ENCODE data around the gene ADCY10. TPM values are rescaled to one million over a fixed set of nuclear protein-coding genes. Genes with fewer than 3 reads are reported as not detected.

ADCY10 gene
- total and polyA plus RNA-seq, 4 donors: 0.32 to 0.79 (median 0.55) TPM

GRCh38 chr1:167781558-167781957 lies 132.4 kb downstream of the ADCY10 start:
- Histone ChIP-seq H3K27ac (ENCODE audit: low read depth, low read length) (no peak overlapping the region), H3K4me3 (ENCODE audit: low read depth, low read length) (no peak overlapping the region), H3K27me3 (ENCODE audit: control insufficient read depth, insufficient read depth, low read length) (no peaks in the 10 kb centered on the region), H3K36me3 (ENCODE audit: control insufficient read depth, insufficient read depth, low read length) (peaks cover 2% of the 10 kb centered on the region), H3K9me3 (ENCODE audit: control insufficient read depth, insufficient read depth, low read length) (peaks cover 1% of the 10 kb centered on the region), H3K4me1 (ENCODE audit: control insufficient read depth, insufficient read depth, low read length) (no peaks in the 10 kb centered on the region)
- WGBS (ENCODE audit: insufficient coverage): no CpG with 5 or more reads among the region's 2 CpGs
- DNase-seq (ENCODE audit: low read depth in 4 of 6, low spot score in 6 of 6): no peak

GRCh38 chr1:167777269-167777650 lies 136.7 kb downstream of the ADCY10 start:
- H3K27ac ChIP-seq (ENCODE audit: low read depth, low read length): no peak overlapping the region
- peaks cover 1% of the 10 kb centered on the region for H3K9me3 ChIP-seq (ENCODE audit: control insufficient read depth, insufficient read depth, low read length)
- no peak overlapping the region for H3K4me3 ChIP-seq (ENCODE audit: low read depth, low read length)
- 93% methylated on average over 5 of the region's 5 CpGs for WGBS (ENCODE audit: insufficient coverage)
- H3K27me3 ChIP-seq (ENCODE audit: control insufficient read depth, insufficient read depth, low read length): no peaks in the 10 kb centered on the region
- peaks cover 4% of the 10 kb centered on the region for H3K36me3 ChIP-seq (ENCODE audit: control insufficient read depth, insufficient read depth, low read length)
- H3K4me1 ChIP-seq (ENCODE audit: control insufficient read depth, insufficient read depth, low read length): no peaks in the 10 kb centered on the region
- no peak for DNase-seq (ENCODE audit: low read depth in 4 of 6, low spot score in 6 of 6)

DNA sequence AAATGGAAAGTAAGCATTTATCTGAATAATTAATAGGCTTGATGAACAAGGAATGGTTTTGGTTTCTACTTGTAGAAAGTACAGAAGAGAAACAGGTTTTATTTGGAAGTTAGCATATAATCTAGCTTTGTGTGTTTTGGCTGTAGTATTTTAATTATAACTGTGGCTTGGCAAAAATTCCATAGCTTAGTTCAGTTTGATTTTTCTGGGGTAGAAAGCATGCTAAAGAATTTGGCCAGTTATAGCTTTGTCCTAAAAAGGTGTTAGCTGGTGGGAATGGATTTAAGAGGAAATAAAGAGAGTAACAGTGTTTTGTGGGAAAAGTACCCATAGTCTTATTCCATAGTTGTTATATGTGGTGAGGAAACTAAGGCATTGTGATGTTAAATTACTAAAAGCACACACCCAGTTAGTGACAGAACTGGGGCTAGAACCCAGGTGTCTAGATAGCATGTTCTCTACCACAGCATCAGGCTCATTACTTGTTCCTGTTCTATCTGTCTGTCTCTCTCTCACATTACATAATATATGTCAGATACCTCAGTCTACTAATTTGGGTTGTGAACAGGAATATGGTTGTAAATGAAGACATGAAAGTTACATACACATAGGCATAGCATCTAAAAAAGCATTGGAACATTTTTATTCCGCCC lies 137.2 kb downstream of the ADCY10 start:
- H3K9me3 ChIP-seq (ENCODE audit: control insufficient read depth, insufficient read depth, low read length): peaks cover 1% of the 10 kb centered on the region
- H3K4me1 ChIP-seq (ENCODE audit: control insufficient read depth, insufficient read depth, low read length): peaks cover 2% of the 10 kb centered on the region
- H3K27ac ChIP-seq (ENCODE audit: low read depth, low read length): no peak overlapping the region
- H3K4me3 ChIP-seq (ENCODE audit: low read depth, low read length): no peak overlapping the region
- H3K36me3 ChIP-seq (ENCODE audit: control insufficient read depth, insufficient read depth, low read length): peaks cover 8% of the 10 kb centered on the region
- 100% methylated on average over 1 of the region's 1 CpG for WGBS (ENCODE audit: insufficient coverage)
- H3K27me3 ChIP-seq (ENCODE audit: control insufficient read depth, insufficient read depth, low read length): no peaks in the 10 kb centered on the region
- no peak for DNase-seq (ENCODE audit: low read depth in 4 of 6, low spot score in 6 of 6)

GRCh38 chr1:167776151-167776550 lies 137.8 kb downstream of the ADCY10 start:
- Histone ChIP-seq H3K4me3 (ENCODE audit: low read depth, low read length) (no peak overlapping the region), H3K27me3 (ENCODE audit: control insufficient read depth, insufficient read depth, low read length) (no peaks in the 10 kb centered on the region), H3K9me3 (ENCODE audit: control insufficient read depth, insufficient read depth, low read length) (peaks cover 1% of the 10 kb centered on the region), H3K27ac (ENCODE audit: low read depth, low read length) (no peak overlapping the region), H3K4me1 (ENCODE audit: control insufficient read depth, insufficient read depth, low read length) (peaks cover 4% of the 10 kb centered on the region), H3K36me3 (ENCODE audit: control insufficient read depth, insufficient read depth, low read length) (peaks cover 11% of the 10 kb centered on the region)
- no peak for DNase-seq (ENCODE audit: low read depth in 4 of 6, low spot score in 6 of 6)
- whole genome bisulfite sequencing (ENCODE audit: insufficient coverage): 90% methylated on average over 1 of the region's 1 CpG

- Histone ChIP-seq H3K27ac (ENCODE audit: low read depth, low read length) (no peak overlapping the region), H3K36me3 (ENCODE audit: control insufficient read depth, insufficient read depth, low read length) (peaks cover 11% of the 10 kb centered on the region), H3K27me3 (ENCODE audit: control insufficient read depth, insufficient read depth, low read length) (no peaks in the 10 kb centered on the region), H3K4me3 (ENCODE audit: low read depth, low read length) (no peak overlapping the region), H3K4me1 (ENCODE audit: control insufficient read depth, insufficient read depth, low read length) (peaks cover 4% of the 10 kb centered on the region), H3K9me3 (ENCODE audit: control insufficient read depth, insufficient read depth, low read length) (peaks cover 1% of the 10 kb centered on the region)
- DNase-seq (ENCODE audit: low read depth in 4 of 6, low spot score in 6 of 6): no peak
- no CpG with 5 or more reads among the region's 2 CpGs for WGBS (ENCODE audit: insufficient coverage)
These were observed 138.8 kb downstream of the ADCY10 start for GRCh38 chr1:167775178-167775577.

DNA sequence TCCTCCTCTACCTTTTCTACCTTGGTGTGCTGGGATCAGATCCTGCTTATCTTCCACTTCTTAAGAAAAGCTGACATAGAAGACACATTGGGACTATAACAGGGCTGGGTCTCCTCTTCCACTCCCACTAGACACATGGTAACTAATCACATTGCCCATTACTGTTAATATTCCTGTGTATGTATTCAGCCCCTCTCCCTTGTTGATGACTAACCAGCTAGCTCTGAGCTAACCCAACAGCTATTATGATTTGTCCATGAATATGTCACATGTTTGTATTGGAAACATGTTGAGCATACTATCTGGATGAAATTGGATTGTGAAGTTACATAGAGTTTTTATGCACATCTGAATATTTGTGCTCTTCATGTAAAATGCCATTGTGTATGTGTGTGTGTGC lies 139.2 kb downstream of the ADCY10 start:
- peaks cover 4% of the 10 kb centered on the region for H3K4me1 ChIP-seq (ENCODE audit: control insufficient read depth, insufficient read depth, low read length)
- no peak overlapping the region for H3K4me3 ChIP-seq (ENCODE audit: low read depth, low read length)
- H3K36me3 ChIP-seq (ENCODE audit: control insufficient read depth, insufficient read depth, low read length): peaks cover 11% of the 10 kb centered on the region
- H3K9me3 ChIP-seq (ENCODE audit: control insufficient read depth, insufficient read depth, low read length): peaks cover 1% of the 10 kb centered on the region
- no peak overlapping the region for H3K27ac ChIP-seq (ENCODE audit: low read depth, low read length)
- DNase-seq (ENCODE audit: low read depth in 4 of 6, low spot score in 6 of 6): no peak
- H3K27me3 ChIP-seq (ENCODE audit: control insufficient read depth, insufficient read depth, low read length): no peaks in the 10 kb centered on the region

GRCh38 chr1:167773516-167773915 lies 140.4 kb downstream of the ADCY10 start:
- WGBS (ENCODE audit: insufficient coverage): no CpG with 5 or more reads among the region's 2 CpGs
- Histone ChIP-seq H3K4me3 (ENCODE audit: low read depth, low read length) (no peak overlapping the region), H3K36me3 (ENCODE audit: control insufficient read depth, insufficient read depth, low read length) (peaks cover 12% of the 10 kb centered on the region), H3K9me3 (ENCODE audit: control insufficient read depth, insufficient read depth, low read length) (peaks cover 1% of the 10 kb centered on the region), H3K27me3 (ENCODE audit: control insufficient read depth, insufficient read depth, low read length) (no peaks in the 10 kb centered on the region), H3K27ac (ENCODE audit: low read depth, low read length) (no peak overlapping the region), H3K4me1 (ENCODE audit: control insufficient read depth, insufficient read depth, low read length) (peaks cover 4% of the 10 kb centered on the region)
- DNase-seq (ENCODE audit: low read depth in 4 of 6, low spot score in 6 of 6): peak in 1 of 6 donors; percentile 52

DNA sequence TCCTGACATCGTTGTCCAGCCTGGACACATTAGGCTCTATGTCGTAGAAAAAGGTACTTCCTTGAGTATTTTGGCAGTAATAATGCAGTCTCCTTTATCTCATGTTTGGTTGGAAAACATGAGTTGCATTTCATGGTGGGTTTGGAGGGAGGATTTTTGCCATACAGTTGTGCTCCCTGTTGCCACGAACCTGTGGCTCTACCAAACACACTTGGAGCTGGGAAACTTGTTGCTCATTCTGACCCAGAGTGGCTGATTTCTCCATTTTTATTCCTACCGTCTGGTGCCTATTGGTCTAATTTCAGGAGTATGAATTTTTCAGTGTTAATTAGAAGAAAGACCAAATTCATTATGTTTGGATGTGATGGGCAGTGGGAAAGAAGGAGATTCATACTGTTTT lies 141.5 kb downstream of the ADCY10 start:
- H3K27ac ChIP-seq (ENCODE audit: low read depth, low read length): no peak overlapping the region
- WGBS (ENCODE audit: insufficient coverage): 93% methylated on average over 2 of the region's 4 CpGs
- DNase-seq (ENCODE audit: low read depth in 4 of 6, low spot score in 6 of 6): no peak
- H3K9me3 ChIP-seq (ENCODE audit: control insufficient read depth, insufficient read depth, low read length): no peaks in the 10 kb centered on the region
- no peak overlapping the region for H3K4me3 ChIP-seq (ENCODE audit: low read depth, low read length)
- H3K4me1 ChIP-seq (ENCODE audit: control insufficient read depth, insufficient read depth, low read length): peaks cover 4% of the 10 kb centered on the region
- no peaks in the 10 kb centered on the region for H3K27me3 ChIP-seq (ENCODE audit: control insufficient read depth, insufficient read depth, low read length)
- peaks cover 12% of the 10 kb centered on the region for H3K36me3 ChIP-seq (ENCODE audit: control insufficient read depth, insufficient read depth, low read length)

DNA sequence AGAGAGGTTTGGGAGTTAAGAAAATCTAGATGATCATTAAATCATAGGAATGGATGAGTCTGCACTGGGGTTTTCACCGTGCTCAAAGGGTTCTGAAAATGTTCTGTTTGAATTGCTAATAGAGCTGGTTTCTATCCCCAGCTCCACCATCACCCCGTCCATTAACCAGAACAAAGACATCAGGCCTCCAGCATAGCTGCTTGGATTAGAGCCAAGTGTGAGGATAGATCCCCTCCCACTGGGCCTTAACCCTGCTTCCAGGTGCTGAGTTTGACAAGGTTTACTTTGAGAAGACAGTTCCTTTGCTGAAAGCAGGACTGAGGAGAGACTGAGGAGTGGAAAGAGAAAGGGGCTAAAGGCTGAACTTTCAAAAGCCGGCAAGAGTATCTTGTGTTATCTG lies 143.8 kb downstream of the ADCY10 start:
- no peak for DNase-seq (ENCODE audit: low read depth in 4 of 6, low spot score in 6 of 6)
- Histone ChIP-seq H3K9me3 (ENCODE audit: control insufficient read depth, insufficient read depth, low read length) (no peaks in the 10 kb centered on the region), H3K4me3 (ENCODE audit: low read depth, low read length) (no peak overlapping the region), H3K4me1 (ENCODE audit: control insufficient read depth, insufficient read depth, low read length) (peaks cover 4% of the 10 kb centered on the region), H3K27ac (ENCODE audit: low read depth, low read length) (no peak overlapping the region), H3K36me3 (ENCODE audit: control insufficient read depth, insufficient read depth, low read length) (peaks cover 12% of the 10 kb centered on the region), H3K27me3 (ENCODE audit: control insufficient read depth, insufficient read depth, low read length) (no peaks in the 10 kb centered on the region)
- whole genome bisulfite sequencing (ENCODE audit: insufficient coverage): no CpG with 5 or more reads among the region's 3 CpGs

GRCh38 chr1:167767761-167768160 lies 146.2 kb downstream of the ADCY10 start:
- Histone ChIP-seq H3K4me1 (ENCODE audit: control insufficient read depth, insufficient read depth, low read length) (peaks cover 4% of the 10 kb centered on the region), H3K27ac (ENCODE audit: low read depth, low read length) (no peak overlapping the region), H3K27me3 (ENCODE audit: control insufficient read depth, insufficient read depth, low read length) (no peaks in the 10 kb centered on the region), H3K4me3 (ENCODE audit: low read depth, low read length) (no peak overlapping the region), H3K36me3 (ENCODE audit: control insufficient read depth, insufficient read depth, low read length) (peaks cover 10% of the 10 kb centered on the region), H3K9me3 (ENCODE audit: control insufficient read depth, insufficient read depth, low read length) (no peaks in the 10 kb centered on the region)
- DNase-seq (ENCODE audit: low read depth in 4 of 6, low spot score in 6 of 6): no peak

Data from spinal cord (tissue), 10 donors.